ENCODE data around the gene YLPM1.

The YLPM1 gene

DNA sequence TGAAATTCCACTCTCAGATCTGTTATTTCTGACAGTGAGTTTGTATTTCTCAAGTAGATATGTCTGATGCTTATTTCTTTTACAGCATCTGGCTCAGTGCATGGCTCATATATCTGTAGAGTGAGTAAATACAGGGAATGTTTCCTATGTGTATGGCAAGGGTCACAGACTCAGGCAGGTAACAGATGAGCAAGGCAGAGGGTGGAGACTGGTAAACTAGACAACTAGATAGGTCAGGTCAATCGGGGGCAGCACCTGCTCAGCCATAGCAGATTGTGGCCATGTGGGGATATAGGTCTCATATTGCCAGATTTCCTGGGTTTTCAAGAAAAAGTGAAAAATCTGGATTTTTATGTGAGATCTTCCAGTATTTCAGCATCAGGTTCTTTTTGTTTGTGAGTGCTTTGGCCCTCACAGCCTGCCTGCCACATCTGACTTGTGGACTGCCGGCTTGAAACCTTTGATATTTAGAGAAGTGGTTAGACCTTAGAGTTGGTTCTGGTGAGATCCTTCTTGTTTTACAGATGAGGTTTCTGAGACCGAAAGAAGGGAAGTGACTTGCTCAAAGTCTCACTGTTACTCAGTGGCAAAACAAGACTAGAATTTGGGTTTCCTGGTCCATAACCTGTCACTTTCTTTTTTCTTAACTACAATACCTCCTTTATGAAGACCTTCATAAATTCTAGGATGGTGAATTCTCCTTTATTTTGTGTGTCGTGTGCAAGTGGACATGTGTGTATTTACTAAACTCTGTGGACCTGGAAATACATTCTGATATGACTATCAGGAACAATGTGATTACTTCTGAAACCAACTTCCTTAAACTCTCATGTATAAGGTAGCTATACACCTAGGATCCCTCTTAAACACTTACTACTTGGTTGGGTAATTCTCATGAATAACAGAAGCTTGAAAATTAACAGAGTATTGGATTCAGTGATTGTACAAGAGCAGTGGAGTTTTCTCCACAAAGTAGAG lies 78.4 kb downstream of the YLPM1 start:
- H3K79me2 ChIP-seq (ENCODE audit: control insufficient read depth, insufficient read depth, low read length, unreplicated experiment): no peaks in the 10 kb centered on the region
- H3K4me1 ChIP-seq (ENCODE audit: control insufficient read depth, insufficient read depth, low read length, unreplicated experiment): peaks cover 25% of the 10 kb centered on the region
- no peaks in the 10 kb centered on the region for H3K36me3 ChIP-seq (ENCODE audit: insufficient read depth, low read length)
- no peaks in the 10 kb centered on the region for H3K27me3 ChIP-seq (ENCODE audit: insufficient read depth, low read length)
- H3K27ac ChIP-seq (ENCODE audit: low read depth, low read length): no peak overlapping the region
- H2AFZ ChIP-seq (ENCODE audit: low read length, unreplicated experiment): no peak overlapping the region
- no peak overlapping the region for H3K4me3 ChIP-seq (ENCODE audit: low read depth, low read length)

DNA sequence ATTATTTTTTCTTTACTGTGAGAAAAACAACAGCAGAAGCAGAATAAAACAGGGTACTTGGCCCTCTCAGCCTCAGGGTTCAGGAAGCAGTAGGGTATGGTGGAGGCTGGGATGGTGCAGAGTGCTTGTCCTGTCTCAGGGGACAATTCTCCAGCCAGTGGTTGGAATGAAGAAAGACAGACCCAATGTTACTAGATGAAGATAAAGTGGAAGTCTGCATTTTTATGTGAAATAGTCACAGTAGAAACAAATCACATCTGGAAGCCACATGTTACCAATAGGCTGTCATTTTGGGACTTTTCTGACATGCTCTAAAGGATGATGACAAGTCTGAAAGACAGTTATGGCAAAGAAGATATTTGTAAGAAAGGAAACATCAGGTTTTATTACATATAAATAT lies 80.5 kb downstream of the YLPM1 start:
- no peaks in the 10 kb centered on the region for H3K36me3 ChIP-seq (ENCODE audit: insufficient read depth, low read length)
- no peak overlapping the region for H3K27ac ChIP-seq (ENCODE audit: low read depth, low read length)

DNA sequence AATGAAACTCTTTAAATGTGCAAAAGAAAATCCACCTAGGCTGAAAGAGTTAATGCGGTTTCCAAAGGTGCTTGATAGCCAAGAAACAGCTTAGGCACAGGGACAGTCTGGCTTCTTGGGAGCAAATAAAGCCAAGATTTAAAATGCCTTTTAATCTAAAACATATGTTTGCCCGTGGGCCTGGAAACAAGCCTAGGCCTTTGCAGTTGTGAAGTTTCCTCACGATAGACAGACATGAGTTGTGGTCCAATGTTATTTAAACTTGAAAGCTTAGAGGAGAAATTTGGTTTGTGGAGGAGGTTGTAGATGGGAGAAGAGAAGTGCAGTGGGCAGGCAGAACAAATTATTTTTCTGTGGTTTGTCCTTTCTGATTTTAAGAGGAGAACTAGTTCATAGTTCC lies 83.1 kb downstream of the YLPM1 start:
- peaks cover 27% of the 10 kb centered on the region for H3K4me1 ChIP-seq (ENCODE audit: control insufficient read depth, insufficient read depth, low read length, unreplicated experiment)

More for the DNA sequence above, 80.5 kb downstream of the YLPM1 start:
- no peak overlapping the region for H2AFZ ChIP-seq (ENCODE audit: low read length, unreplicated experiment)
- H3K4me1 ChIP-seq (ENCODE audit: control insufficient read depth, insufficient read depth, low read length, unreplicated experiment): peaks cover 27% of the 10 kb centered on the region
- no peaks in the 10 kb centered on the region for H3K79me2 ChIP-seq (ENCODE audit: control insufficient read depth, insufficient read depth, low read length, unreplicated experiment)
- no peak overlapping the region for H3K4me3 ChIP-seq (ENCODE audit: low read depth, low read length)
- H3K27me3 ChIP-seq (ENCODE audit: insufficient read depth, low read length): no peaks in the 10 kb centered on the region

GRCh38 chr14:74846968-74847665 lies 84.0 kb downstream of the YLPM1 start:
- H3K27me3 ChIP-seq (ENCODE audit: insufficient read depth, low read length): no peaks in the 10 kb centered on the region
- no peak overlapping the region for H2AFZ ChIP-seq (ENCODE audit: low read length, unreplicated experiment)
- no peaks in the 10 kb centered on the region for H3K36me3 ChIP-seq (ENCODE audit: insufficient read depth, low read length)
- no peak overlapping the region for H3K27ac ChIP-seq (ENCODE audit: low read depth, low read length)
- H3K4me1 ChIP-seq (ENCODE audit: control insufficient read depth, insufficient read depth, low read length, unreplicated experiment): peaks cover 27% of the 10 kb centered on the region
- no peak overlapping the region for H3K4me3 ChIP-seq (ENCODE audit: low read depth, low read length)
- H3K79me2 ChIP-seq (ENCODE audit: control insufficient read depth, insufficient read depth, low read length, unreplicated experiment): no peaks in the 10 kb centered on the region

More for the DNA sequence above, 83.1 kb downstream of the YLPM1 start:
- no peaks in the 10 kb centered on the region for H3K36me3 ChIP-seq (ENCODE audit: insufficient read depth, low read length)
- no peaks in the 10 kb centered on the region for H3K27me3 ChIP-seq (ENCODE audit: insufficient read depth, low read length)
- no peak overlapping the region for H2AFZ ChIP-seq (ENCODE audit: low read length, unreplicated experiment)
- H3K27ac ChIP-seq (ENCODE audit: low read depth, low read length): no peak overlapping the region
- H3K4me3 ChIP-seq (ENCODE audit: low read depth, low read length): no peak overlapping the region
- H3K79me2 ChIP-seq (ENCODE audit: control insufficient read depth, insufficient read depth, low read length, unreplicated experiment): no peaks in the 10 kb centered on the region

- H3K4me1 ChIP-seq (ENCODE audit: control insufficient read depth, insufficient read depth, low read length, unreplicated experiment): peaks cover 34% of the 10 kb centered on the region
Observed at GRCh38 chr14:74848768-74849167, 85.7 kb downstream of the YLPM1 start.

GRCh38 chr14:74852922-74853530 lies 89.9 kb downstream of the YLPM1 start:
- H3K79me2 ChIP-seq (ENCODE audit: control insufficient read depth, insufficient read depth, low read length, unreplicated experiment): no peaks in the 10 kb centered on the region
- H3K36me3 ChIP-seq (ENCODE audit: insufficient read depth, low read length): no peaks in the 10 kb centered on the region
- H3K27me3 ChIP-seq (ENCODE audit: insufficient read depth, low read length): no peaks in the 10 kb centered on the region
- H2AFZ ChIP-seq (ENCODE audit: low read length, unreplicated experiment): no peak overlapping the region
- peaks cover 12% of the 10 kb centered on the region for H3K4me1 ChIP-seq (ENCODE audit: control insufficient read depth, insufficient read depth, low read length, unreplicated experiment)
- no peak overlapping the region for H3K4me3 ChIP-seq (ENCODE audit: low read depth, low read length)
- H3K27ac ChIP-seq (ENCODE audit: low read depth, low read length): no peak overlapping the region

More at GRCh38 chr14:74848768-74849167, 85.7 kb downstream of the YLPM1 start:
- Histone ChIP-seq H3K27ac (ENCODE audit: low read depth, low read length) (no peak overlapping the region), H3K36me3 (ENCODE audit: insufficient read depth, low read length) (no peaks in the 10 kb centered on the region), H3K79me2 (ENCODE audit: control insufficient read depth, insufficient read depth, low read length, unreplicated experiment) (no peaks in the 10 kb centered on the region), H3K4me3 (ENCODE audit: low read depth, low read length) (no peak overlapping the region), H2AFZ (ENCODE audit: low read length, unreplicated experiment) (no peak overlapping the region), H3K27me3 (ENCODE audit: insufficient read depth, low read length) (no peaks in the 10 kb centered on the region)

GRCh38 chr14:74853581-74853980 lies 90.5 kb downstream of the YLPM1 start:
- no peaks in the 10 kb centered on the region for H3K27me3 ChIP-seq (ENCODE audit: insufficient read depth, low read length)
- no peak overlapping the region for H3K27ac ChIP-seq (ENCODE audit: low read depth, low read length)
- no peaks in the 10 kb centered on the region for H3K79me2 ChIP-seq (ENCODE audit: control insufficient read depth, insufficient read depth, low read length, unreplicated experiment)
- H2AFZ ChIP-seq (ENCODE audit: low read length, unreplicated experiment): no peak overlapping the region
- H3K36me3 ChIP-seq (ENCODE audit: insufficient read depth, low read length): no peaks in the 10 kb centered on the region
- H3K4me1 ChIP-seq (ENCODE audit: control insufficient read depth, insufficient read depth, low read length, unreplicated experiment): peaks cover 12% of the 10 kb centered on the region
- H3K4me3 ChIP-seq (ENCODE audit: low read depth, low read length): no peak overlapping the region

DNA sequence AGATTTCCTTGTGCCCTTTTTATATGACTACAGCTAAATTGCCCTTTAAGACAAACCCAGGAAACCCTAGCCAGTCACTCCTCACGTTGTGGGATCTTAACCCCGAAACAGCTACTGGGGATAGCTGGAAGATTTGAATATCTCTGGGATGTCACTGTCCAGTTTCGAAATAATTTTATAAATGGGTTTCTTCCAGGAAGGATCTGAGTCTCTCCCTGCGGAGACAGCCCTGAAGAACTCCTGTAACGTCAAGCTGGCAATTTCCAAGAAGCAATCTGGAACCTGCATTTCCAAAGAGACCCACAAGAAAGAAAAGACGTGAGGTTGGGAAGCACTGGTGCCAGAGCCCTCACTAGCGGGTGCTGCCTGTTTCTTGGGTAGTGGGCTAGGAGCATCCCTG lies 91.9 kb downstream of the YLPM1 start:
- H3K4me1 ChIP-seq (ENCODE audit: control insufficient read depth, insufficient read depth, low read length, unreplicated experiment): peaks cover 12% of the 10 kb centered on the region
- no peaks in the 10 kb centered on the region for H3K27me3 ChIP-seq (ENCODE audit: insufficient read depth, low read length)
- no peaks in the 10 kb centered on the region for H3K79me2 ChIP-seq (ENCODE audit: control insufficient read depth, insufficient read depth, low read length, unreplicated experiment)
- H3K4me3 ChIP-seq (ENCODE audit: low read depth, low read length): no peak overlapping the region
- no peak overlapping the region for H3K27ac ChIP-seq (ENCODE audit: low read depth, low read length)
- H3K36me3 ChIP-seq (ENCODE audit: insufficient read depth, low read length): no peaks in the 10 kb centered on the region
- H2AFZ ChIP-seq (ENCODE audit: low read length, unreplicated experiment): no peak overlapping the region

DNA sequence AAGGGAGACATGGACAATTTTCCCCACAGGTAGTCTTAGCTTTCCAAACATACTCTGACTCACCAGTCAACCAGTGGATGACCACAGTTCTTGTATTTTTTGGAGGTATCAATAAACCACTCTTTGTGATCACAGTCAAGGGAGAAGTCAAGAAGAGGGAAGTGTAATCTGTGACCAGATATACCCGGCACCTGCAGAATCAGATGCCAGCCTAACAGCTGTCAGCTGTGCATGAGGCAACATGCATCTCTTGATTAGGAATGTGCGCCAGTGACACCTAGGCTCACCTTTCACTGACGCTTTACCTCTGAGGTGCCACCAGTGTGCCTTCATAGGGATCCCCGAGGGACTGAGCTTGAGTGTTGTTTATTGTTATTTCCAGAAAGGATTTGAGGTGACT lies 92.8 kb downstream of the YLPM1 start:
- Histone ChIP-seq H3K4me3 (ENCODE audit: low read depth, low read length) (no peak overlapping the region), H3K27me3 (ENCODE audit: insufficient read depth, low read length) (no peaks in the 10 kb centered on the region), H3K4me1 (ENCODE audit: control insufficient read depth, insufficient read depth, low read length, unreplicated experiment) (peaks cover 12% of the 10 kb centered on the region), H2AFZ (ENCODE audit: low read length, unreplicated experiment) (no peak overlapping the region), H3K27ac (ENCODE audit: low read depth, low read length) (no peak overlapping the region), H3K36me3 (ENCODE audit: insufficient read depth, low read length) (no peaks in the 10 kb centered on the region), H3K79me2 (ENCODE audit: control insufficient read depth, insufficient read depth, low read length, unreplicated experiment) (no peaks in the 10 kb centered on the region)

DNA sequence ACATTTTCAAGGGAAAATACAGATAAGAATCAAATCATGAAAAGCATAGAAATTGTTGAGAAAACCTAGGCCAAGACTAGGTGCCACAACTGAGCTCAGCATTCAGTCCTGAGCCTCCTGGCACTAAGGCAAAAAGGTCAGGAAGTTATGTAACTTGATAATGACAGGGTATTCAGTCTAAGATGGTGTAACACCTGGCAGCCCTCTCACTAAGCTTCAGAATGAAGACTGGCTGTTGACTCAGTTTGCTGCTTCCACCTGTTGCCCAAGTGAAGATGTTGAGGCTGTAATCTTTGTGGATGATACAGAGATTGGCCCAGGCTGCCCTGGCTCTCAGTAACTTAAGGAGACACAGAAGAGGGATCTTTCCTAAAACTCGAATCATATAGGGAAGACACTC lies 93.2 kb downstream of the YLPM1 start:
- Histone ChIP-seq H2AFZ (ENCODE audit: low read length, unreplicated experiment) (no peak overlapping the region), H3K79me2 (ENCODE audit: control insufficient read depth, insufficient read depth, low read length, unreplicated experiment) (no peaks in the 10 kb centered on the region), H3K4me3 (ENCODE audit: low read depth, low read length) (no peak overlapping the region), H3K4me1 (ENCODE audit: control insufficient read depth, insufficient read depth, low read length, unreplicated experiment) (peaks cover 12% of the 10 kb centered on the region), H3K27me3 (ENCODE audit: insufficient read depth, low read length) (no peaks in the 10 kb centered on the region), H3K36me3 (ENCODE audit: insufficient read depth, low read length) (no peaks in the 10 kb centered on the region), H3K27ac (ENCODE audit: low read depth, low read length) (no peak overlapping the region)

All from ACC112 (cell line).